GM21360 (cell line): ENCODE measurements around the gene THOC3.
"Not testable (repeated sequence)": the region's sequence is repeated elsewhere in the genome, so short reads cannot be mapped to it uniquely, and the experiment has no call there.

Source experiments
- ATAC-seq: cut with Tn5 transposase; IDR thresholded peaks from one replicate; pipeline ENCODE4 v1.9.1; 2021; ENCODE audit warnings: mild to moderate bottlenecking, moderate library complexity; ENCODE audit not compliant: unreplicated experiment

THOC3 gene

DNA sequence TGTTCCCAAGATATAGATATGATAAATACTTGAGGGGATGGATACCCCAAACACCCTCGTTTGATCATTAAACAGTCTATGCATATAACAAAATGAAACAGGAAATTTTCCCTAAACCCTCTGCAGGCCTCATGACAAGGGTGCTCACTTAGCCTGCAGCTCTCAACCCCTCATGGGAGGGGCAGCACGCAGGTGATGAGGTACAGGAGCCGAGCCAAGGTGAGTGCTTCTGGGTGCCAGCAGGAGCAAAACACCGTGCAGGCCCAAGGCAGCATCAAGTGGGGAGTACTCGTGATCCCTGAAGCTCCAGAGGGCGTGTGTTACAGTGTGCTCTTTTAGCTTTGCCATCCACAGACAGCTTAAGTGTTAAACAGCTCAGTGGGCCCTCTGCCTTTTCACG, 24.9 kb downstream of the THOC3 start:
- ATAC-seq, result not testable (repeated sequence)

DNA sequence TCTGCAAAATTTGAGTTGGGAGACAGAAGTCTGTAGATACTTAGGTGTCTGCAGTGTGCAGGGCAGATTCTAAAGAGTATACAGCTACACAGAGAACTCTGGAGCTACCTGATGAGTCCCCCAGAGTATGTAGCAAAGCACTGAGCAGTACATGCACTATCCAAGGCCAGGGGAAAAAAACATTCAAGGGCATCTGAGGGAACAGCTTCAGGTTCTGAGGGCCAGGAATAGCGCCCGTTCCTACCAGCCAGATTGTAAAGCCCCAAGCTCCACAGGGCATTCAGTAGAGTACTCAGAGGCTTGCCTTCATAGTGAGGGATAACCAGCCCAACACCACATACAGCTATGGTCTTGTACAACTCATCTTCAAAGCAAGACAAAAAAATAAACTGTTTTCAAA, 27.5 kb downstream of the THOC3 start:
- ATAC-seq, result not testable (repeated sequence)

GRCh38 chr5:175938489-175938888, 29.6 kb downstream of the THOC3 start:
- not testable (repeated sequence) for ATAC-seq

DNA sequence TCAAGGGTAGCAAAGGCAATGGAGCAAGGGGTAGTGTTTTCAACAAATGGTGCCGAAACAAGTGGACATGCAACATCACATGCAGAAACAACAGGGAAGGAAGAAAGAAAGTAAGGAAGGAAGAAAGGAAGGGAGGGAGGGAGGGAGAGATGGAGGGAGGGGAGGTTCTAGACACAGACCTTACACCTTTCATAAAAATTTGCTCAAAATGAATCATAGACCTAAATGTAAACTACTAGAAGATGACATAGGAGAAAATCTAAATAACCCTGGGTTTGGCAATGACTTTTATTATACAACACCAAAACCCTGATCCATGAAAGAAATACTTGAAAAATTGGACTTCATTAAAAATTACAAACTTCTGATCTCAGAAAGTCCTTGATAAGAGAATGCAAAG, 39.4 kb downstream of the THOC3 start:
- not testable (repeated sequence) for ATAC-seq

- not testable (repeated sequence) for ATAC-seq
These were observed 43.0 kb downstream of the THOC3 start for GRCh38 chr5:175925106-175925505.

DNA sequence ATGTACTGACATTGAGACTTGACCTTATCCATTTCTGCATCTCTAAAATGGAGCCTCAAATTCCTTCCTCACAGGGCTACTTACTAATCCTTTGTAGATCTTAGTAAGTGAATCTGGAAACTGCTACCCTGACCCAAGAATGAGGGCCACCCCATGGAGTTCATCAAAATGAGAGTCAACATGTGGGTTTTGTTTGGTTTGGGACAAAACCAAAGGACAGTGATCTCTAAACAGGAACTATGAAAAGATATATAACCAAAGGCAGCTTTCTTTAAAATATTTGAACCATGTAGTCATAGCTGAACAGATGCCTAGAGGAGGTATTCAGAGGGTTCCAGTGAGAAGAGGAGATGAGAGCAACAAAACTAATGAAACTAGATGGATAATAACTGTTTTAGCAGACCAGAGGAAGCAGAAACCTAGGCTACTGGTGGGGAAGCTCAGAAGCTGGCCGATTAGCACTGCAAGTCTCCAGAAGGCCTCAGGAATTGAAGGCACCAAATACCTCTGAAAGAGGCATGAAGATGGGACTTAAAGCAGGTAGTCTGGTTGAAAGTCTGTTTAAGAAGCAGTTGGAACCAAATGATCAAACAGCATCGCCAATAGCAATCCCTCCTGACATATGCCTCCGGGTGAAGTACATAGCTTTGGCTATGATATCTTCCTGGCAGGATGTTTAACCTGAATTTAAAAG, 45.8 kb downstream of the THOC3 start:
- no peak for ATAC-seq

DNA sequence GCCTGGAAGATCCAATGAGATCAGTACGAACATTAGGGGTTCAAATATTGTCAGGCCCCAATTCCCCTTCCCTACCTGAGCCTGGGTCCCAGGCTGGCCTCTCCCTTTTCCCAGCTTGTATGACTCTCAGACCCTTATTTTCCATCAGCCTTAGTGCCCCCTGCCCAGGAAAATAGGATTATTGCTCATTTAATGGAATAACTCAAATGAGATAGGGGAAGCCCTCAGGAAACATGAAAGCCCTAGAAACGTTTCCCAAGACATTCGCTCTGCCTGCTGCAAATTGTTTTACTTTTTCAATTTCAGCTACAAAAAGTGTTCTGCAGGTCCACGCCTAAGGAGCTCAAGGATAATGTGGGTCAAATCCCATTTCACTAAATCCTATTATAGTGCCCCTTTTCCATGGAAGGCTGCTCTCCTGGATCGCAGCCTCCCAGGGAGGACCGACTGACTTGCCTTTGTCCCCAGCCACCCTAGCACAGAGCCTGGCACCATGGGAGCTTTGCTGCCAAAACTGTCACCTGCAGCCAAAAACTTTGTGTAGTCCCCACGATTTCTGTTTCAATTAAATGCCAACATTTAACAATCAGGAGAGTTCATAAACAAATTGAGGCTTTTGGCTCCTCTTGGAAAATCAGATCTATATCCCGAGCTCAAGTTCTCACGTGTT, 46.9 kb downstream of the THOC3 start:
- no peak for ATAC-seq

- ATAC-seq, result no peak
These were observed 47.8 kb downstream of the THOC3 start for GRCh38 chr5:175920231-175920811.

DNA sequence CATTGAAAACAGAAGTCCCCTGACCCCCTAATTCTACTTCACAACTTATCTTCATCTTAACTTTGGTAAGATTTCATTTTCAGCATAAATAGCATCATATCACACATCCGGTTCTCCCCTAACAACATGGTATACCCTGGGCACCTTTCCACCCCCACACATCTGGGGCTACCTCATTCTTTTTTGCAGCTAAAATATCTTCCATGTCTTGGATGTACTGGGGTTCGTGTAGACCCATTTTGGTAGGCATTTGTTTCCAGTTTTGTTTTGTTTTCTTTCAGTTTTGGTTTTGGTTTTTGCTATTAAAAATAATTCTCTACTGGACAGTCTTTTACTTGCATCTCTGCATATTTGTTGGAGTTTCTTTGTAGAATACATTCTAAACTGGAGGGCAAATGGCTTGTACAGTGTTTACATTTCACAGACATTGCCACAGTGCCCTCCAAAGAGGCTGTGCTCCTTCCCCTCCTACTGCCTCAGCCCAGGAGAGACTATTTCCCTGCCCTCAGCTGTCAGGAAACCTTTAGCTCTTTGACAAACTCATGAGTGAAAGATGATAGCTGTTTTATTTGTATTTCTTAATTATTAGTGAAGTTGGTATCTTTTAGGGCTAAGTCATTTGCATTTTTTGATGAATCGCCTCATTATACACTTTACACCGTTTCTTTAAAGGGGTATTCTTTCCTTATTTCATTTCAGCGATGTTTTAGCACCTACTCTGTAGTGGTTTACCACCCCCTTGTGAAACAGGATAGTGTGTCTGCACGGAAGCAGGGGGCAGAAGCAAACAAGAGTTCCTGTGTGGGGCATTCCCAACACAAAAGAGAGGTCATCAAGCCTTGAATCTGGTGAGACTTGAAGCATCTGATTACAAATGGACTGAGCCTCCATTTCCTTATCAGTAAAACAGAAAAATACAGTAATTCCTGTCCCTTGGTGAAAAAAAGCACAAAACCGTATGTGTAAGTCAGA, 52.8 kb downstream of the THOC3 start:
- ATAC-seq, result peak; percentile 58

- ATAC-seq, result not testable (repeated sequence)
These were observed 54.1 kb downstream of the THOC3 start for GRCh38 chr5:175913835-175914672.

DNA sequence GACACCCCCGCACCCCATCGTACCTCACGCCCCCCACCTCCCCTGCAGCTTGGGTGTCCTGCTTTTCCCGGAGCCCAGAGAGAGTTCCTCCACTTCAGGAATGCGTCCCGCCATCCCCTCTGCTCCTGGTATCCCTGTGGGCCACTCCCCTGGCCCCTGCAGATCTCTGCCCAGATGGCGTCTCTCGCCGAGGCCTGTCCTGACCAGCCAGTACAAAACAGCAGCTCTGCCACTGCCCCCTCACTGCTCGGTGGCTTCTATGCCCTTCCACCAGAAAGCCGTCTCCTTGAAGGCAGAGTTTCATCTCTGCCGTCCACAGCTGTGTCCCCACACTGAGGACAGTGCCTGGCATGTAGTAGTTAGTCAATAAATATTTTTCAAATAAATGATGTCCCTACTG, 58.0 kb downstream of the THOC3 start:
- not testable (repeated sequence) for ATAC-seq
